Hepatocyte (in vitro differentiated cells): ENCODE data around the gene SLC5A12. TPM values are rescaled to one million over a fixed set of nuclear protein-coding genes. Genes with fewer than 3 reads are reported as not detected.

Experiments used
- DNase-seq: peaks from one replicate; pipeline ENCODE4 v3.0.0-alpha.2; 2016; ENCODE audit warnings: low spot score
- H2AFZ ChIP-seq: fragments of 200-600 bp; sonication (generic); 2 replicates; pipeline ENCODE4 v1.6.0; 2016; ENCODE audit warnings: antibody characterized with exemption, mild to moderate bottlenecking
- H3K27ac ChIP-seq: fragments of 200-600 bp; sonication (generic); 2 replicates; pipeline ENCODE4 v1.5.1; 2016; ENCODE audit warnings: mild to moderate bottlenecking
- H3K27me3 ChIP-seq: fragments of 200-600 bp; sonication (generic); 2 replicates; pipeline ENCODE4 v1.6.1; 2016
- H3K36me3 ChIP-seq: fragments of 200-600 bp; sonication (generic); replicated peaks from 2 replicates; pipeline ENCODE4 v1.5.1; 2016; ENCODE audit warnings: low read depth; ENCODE audit not compliant: insufficient read depth
- H3K4me1 ChIP-seq: fragments of 200-600 bp; sonication (generic); 2 replicates; pipeline ENCODE4 v1.5.1; 2016; ENCODE audit warnings: mild to moderate bottlenecking, moderate library complexity; ENCODE audit not compliant: insufficient read depth
- H3K4me2 ChIP-seq: fragments of 200-600 bp; sonication (generic); 2 replicates; pipeline ENCODE4 v1.6.0; 2016
- H3K4me3 ChIP-seq: fragments of 200-600 bp; sonication (generic); 2 replicates; pipeline ENCODE4 v1.5.1; 2016; ENCODE audit warnings: mild to moderate bottlenecking
- H3K79me2 ChIP-seq: fragments of 200-600 bp; sonication (generic); 2 replicates; pipeline ENCODE4 v1.6.0; 2017; ENCODE audit warnings: mild to moderate bottlenecking
- H3K9me2 ChIP-seq: fragments of 200-600 bp; sonication (generic); replicated peaks from 2 replicates; pipeline ENCODE4 v1.6.0; 2017; ENCODE audit warnings: mild to moderate bottlenecking; ENCODE audit not compliant: insufficient read depth
- H3K9me3 ChIP-seq: fragments of 200-600 bp; sonication (generic); 2 replicates; pipeline ENCODE4 v1.5.1; 2016; ENCODE audit warnings: low read depth, mild to moderate bottlenecking
- H4K20me1 ChIP-seq: fragments of 200-600 bp; sonication (generic); 2 replicates; pipeline ENCODE4 v1.6.0; 2016; ENCODE audit warnings: mild to moderate bottlenecking; ENCODE audit not compliant: insufficient read depth, poor library complexity, severe bottlenecking
- CTCF ChIP-seq: fragments of 200-600 bp; sonication (generic); IDR thresholded peaks from 2 replicates; pipeline ENCODE4 v1.5.1; 2016; ENCODE audit warnings: antibody characterized with exemption, mild to moderate bottlenecking; ENCODE audit not compliant: poor library complexity
- EZH2 ChIP-seq: fragments of 200-600 bp; sonication (generic); IDR thresholded peaks from 2 replicates; pipeline ENCODE4 v1.6.1; 2016; ENCODE audit warnings: antibody characterized with exemption, mild to moderate bottlenecking, borderline replicate concordance
- EZH2phosphoT487 ChIP-seq: fragments of 200-600 bp; sonication (generic); IDR thresholded peaks from one replicate; pipeline ENCODE4 v1.6.1; 2018; ENCODE audit warnings: antibody characterized with exemption, mild to moderate bottlenecking, low read depth, moderate library complexity; ENCODE audit not compliant: unreplicated experiment, severe bottlenecking
- WGBS: methylation state at CpG from one replicate; pipeline ENCODE4 v1.1.6; 2016; ENCODE audit warnings: low lambda C conversion rate; ENCODE audit errors: missing lambda C conversion rate; 5-methylcytosine and 5-hydroxymethylcytosine counted together
- polyA plus RNA-seq: library from polyadenylated mRNA; unstranded; fragments of >200 nt; fragmentation: Nextera tagmentation; extraction: Ambion mirVana; gene quantifications from 2 replicates; pipeline ENCODE4 v1.2.1, GENCODE V29; 2016
- total RNA-seq: library from RNA; depleted of rRNA; stranded (reverse); fragments of >200 nt; gene quantifications from 2 replicates; pipeline ENCODE4 v1.2.3, GENCODE V29; 2014

The SLC5A12 gene
- total and polyA plus RNA-seq, 2 experiments from 2014 or later = 37.8 to 41.9 TPM

- no peaks in the 10 kb centered on the region for H3K79me2 ChIP-seq
- no peak overlapping the region for H3K27ac ChIP-seq
- H3K9me3 ChIP-seq = no peaks in the 10 kb centered on the region
- TF ChIP-seq EZH2 = no peak
- no peak for TF ChIP-seq EZH2phosphoT487
- TF ChIP-seq CTCF = no peak
- no peaks in the 10 kb centered on the region for H3K4me1 ChIP-seq
- H3K4me3 ChIP-seq = no peak overlapping the region
- no peaks in the 10 kb centered on the region for H3K27me3 ChIP-seq
- no peaks in the 10 kb centered on the region for H3K9me2 ChIP-seq
- no peak overlapping the region for H2AFZ ChIP-seq
- 63% methylated on average over 4 of the region's 4 CpGs for WGBS
- H3K36me3 ChIP-seq = no peaks in the 10 kb centered on the region
- H4K20me1 ChIP-seq = no peaks in the 10 kb centered on the region
- DNase-seq = no peak
- H3K4me2 ChIP-seq = no peak overlapping the region
These were observed 39.5 kb upstream of the SLC5A12 start for GRCh38 chr11:26761361-26761809.

- Histone ChIP-seq H2AFZ (no peak overlapping the region), H3K4me3 (no peak overlapping the region), H3K36me3 (no peaks in the 10 kb centered on the region), H3K79me2 (no peaks in the 10 kb centered on the region), H3K4me1 (no peaks in the 10 kb centered on the region), H3K9me2 (no peaks in the 10 kb centered on the region), H3K9me3 (no peaks in the 10 kb centered on the region), H3K4me2 (no peak overlapping the region), H3K27ac (no peak overlapping the region), H4K20me1 (no peaks in the 10 kb centered on the region), H3K27me3 (no peaks in the 10 kb centered on the region)
- no peak for TF ChIP-seq EZH2
- TF ChIP-seq CTCF = no peak
- TF ChIP-seq EZH2phosphoT487 = no peak
- 84% methylated on average over 1 of the region's 1 CpG for WGBS
- DNase-seq = no peak
These were observed 36.1 kb upstream of the SLC5A12 start for GRCh38 chr11:26757995-26758394.

GRCh38 chr11:26755762-26756161 lies 33.9 kb upstream of the SLC5A12 start:
- Histone ChIP-seq H3K9me2 (no peaks in the 10 kb centered on the region), H3K27ac (no peak overlapping the region), H4K20me1 (no peaks in the 10 kb centered on the region), H3K4me3 (no peak overlapping the region), H2AFZ (no peak overlapping the region), H3K4me2 (no peak overlapping the region), H3K79me2 (no peaks in the 10 kb centered on the region), H3K9me3 (no peaks in the 10 kb centered on the region), H3K27me3 (no peaks in the 10 kb centered on the region), H3K4me1 (no peaks in the 10 kb centered on the region), H3K36me3 (no peaks in the 10 kb centered on the region)
- no peak for DNase-seq
- TF ChIP-seq EZH2phosphoT487 (no peak), EZH2 (no peak), CTCF (no peak)
- WGBS = 93% methylated on average over 4 of the region's 4 CpGs
